OCI-LY3 (cell line): ENCODE measurements around the gene SORCS1.

Experiments used
- CTCF ChIP-seq: fragments of 200-600, 300-600 bp; sonication (generic); IDR thresholded peaks from 2 replicates; pipeline ENCODE4 v1.5.1; 2014; ENCODE audit warnings: antibody characterized with exemption, low read length, low read depth
- EZH2phosphoT487 ChIP-seq: fragments of 200-600 bp; shearing (Covaris generic); IDR thresholded peaks from 2 replicates; pipeline ENCODE4 v1.6.1; 2018; ENCODE audit warnings: antibody characterized with exemption, mixed run types, low read depth

GRCh38 chr10:107059068-107059804 is 105.3 kb downstream of the SORCS1 start:
- TF ChIP-seq CTCF (no peak), EZH2phosphoT487 (no peak)
